HAP-1 (cell line): ENCODE data around the gene DOLK.
"Not testable (repeated sequence)": the region's sequence is repeated elsewhere in the genome, so short reads cannot be mapped to it uniquely, and the experiment has no call there.

Experiments
- DNase-seq, 2 experiments: peaks; one replicate each; pipeline ENCODE4 v3.0.0-alpha.2; 2016 to 2020; ENCODE audit warnings: low spot score in 2 of 2
- H3K27me3 ChIP-seq: fragments of 250-450 bp; sonication (Bioruptor Pico); 2 replicates; pipeline ENCODE4 v1.5.1; 2020; ENCODE audit warnings: low read depth, mild to moderate bottlenecking, moderate library complexity
- H3K36me3 ChIP-seq: fragments of 250-450 bp; sonication (Bioruptor Pico); replicated peaks from 2 replicates; pipeline ENCODE4 v1.5.1; 2020; ENCODE audit warnings: mild to moderate bottlenecking
- H3K4me1 ChIP-seq: fragments of 250-450 bp; sonication (Bioruptor Pico); 2 replicates; pipeline ENCODE4 v1.5.1; 2020; ENCODE audit warnings: mild to moderate bottlenecking
- H3K4me3 ChIP-seq: fragments of 250-450 bp; sonication (Bioruptor Pico); 2 replicates; pipeline ENCODE4 v1.5.1; 2020; ENCODE audit warnings: mild to moderate bottlenecking, moderate library complexity
- H3K9me3 ChIP-seq: fragments of 250-450 bp; sonication (Bioruptor Pico); 2 replicates; pipeline ENCODE4 v1.5.1; 2020; ENCODE audit warnings: mild to moderate bottlenecking, moderate library complexity
- in situ Hi-C: fragments of 300-500 bp; cut with MboI; formaldehyde crosslinking; loops from 3 replicates; pipeline ENCODE4 v1.14.3; 2020; ENCODE audit warnings: low sequenced_read_pairs, inconsistent platforms, mixed read lengths

DOLK gene

DNA sequence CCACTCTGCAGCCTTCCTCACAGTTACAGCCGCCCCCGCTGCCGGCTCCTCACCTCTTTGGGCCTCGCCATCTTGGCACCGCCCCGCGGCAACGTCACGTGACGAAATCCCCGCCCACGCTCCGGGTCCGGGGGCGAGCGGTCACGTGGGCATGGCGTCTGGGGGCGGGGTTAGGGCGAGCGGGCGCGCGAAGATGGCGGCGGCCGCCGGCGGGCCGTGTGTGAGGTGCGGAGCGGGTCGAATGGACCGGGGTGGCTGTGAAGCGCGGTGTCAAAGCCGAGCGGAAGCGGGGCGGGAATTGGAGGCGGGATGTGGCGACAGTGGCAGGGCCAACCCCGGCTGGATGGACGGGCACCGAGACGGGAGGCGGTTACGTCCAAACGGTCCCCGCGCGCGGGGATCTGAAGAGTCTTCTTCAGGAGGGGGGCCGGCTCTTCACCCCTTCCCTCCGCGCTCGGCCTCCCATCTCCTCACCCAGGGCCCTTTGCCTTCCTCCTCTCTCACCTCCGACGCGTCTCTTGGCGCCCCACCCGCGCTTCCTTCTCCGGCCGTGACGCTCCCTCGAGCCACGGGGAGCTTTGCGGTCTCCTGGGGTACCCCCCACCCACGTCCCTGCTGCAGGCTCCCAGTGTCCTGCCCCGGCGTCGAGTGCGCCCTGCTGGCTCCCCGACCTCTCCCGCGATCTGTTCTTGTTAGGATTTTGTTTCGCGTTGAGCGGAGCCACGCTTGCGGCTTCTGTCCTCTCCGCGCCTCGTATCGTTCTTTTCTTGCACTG, at the start of gene DOLK, which contains the start of gene NUP188:
DOLK (minus strand) TSS at position 77 of the 775 bp plus-strand sequence. CDS start 300 bp downstream, outside the sequence.
NUP188 (plus strand) TSS at position 173 of the 775 bp plus-strand sequence; CDS start at position 194, 21 bp downstream.
- DNase-seq, result peak; percentile 80 to 99
- peaks cover 29% of the 10 kb centered on the region for H3K36me3 ChIP-seq
- peaks cover 4% of the 10 kb centered on the region; the same call in 1 of the 2 replicates for H3K4me1 ChIP-seq
- peak within 1 kb of the TSS; percentile 96 for H3K4me3 ChIP-seq
- H3K9me3 ChIP-seq, result no peaks in the 10 kb centered on the region
- H3K27me3 ChIP-seq, result no peaks in the 10 kb centered on the region
- in situ Hi-C loops, result no loop called here

DNA sequence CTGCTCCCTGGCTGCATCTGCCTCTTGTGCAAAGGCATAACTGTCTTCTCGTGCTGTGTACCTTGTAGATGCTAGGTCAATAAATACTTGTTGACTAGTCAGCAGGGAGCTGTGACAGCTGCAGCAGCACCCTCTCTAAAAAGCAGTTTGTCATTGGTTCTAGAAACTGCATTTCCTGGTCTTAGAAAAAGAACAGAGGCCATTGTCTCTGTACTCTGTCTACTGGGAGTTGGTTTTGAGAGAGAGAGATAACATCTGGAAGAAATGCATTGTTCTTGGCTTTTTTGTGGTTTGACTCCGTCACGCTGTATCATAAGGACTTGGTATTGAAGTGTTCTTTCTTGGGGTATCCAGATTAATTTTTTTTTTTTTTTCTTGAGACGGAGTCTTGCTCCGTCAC, 48.4 kb upstream of the DOLK start:
- Histone ChIP-seq H3K36me3 (peaks cover 92% of the 10 kb centered on the region), H3K27me3 (no peaks in the 10 kb centered on the region), H3K4me1 (no peaks in the 10 kb centered on the region), H3K4me3 (no peak overlapping the region), H3K9me3 (no peaks in the 10 kb centered on the region)
- no peak for DNase-seq
- in situ Hi-C loops, result no loop called here

DNA sequence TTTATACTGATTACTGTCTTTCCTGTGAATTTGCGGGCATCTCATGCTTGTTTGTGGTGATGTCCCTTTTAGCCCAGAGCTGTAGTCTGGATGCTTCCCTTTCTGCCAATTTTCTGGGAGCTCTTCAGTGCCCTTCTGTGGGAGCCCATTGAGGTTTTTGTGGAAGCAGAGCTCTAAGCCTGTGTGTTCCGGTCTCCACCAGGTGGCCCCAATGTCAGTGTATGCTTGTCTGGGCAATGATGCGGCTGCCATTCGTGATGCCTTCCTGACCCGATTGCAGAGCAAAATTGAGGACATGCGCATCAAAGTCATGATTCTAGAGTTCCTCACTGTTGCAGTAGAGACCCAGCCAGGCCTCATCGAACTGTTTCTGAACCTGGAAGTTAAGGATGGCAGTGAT, 45.6 kb upstream of the DOLK start:
- peaks cover 90% of the 10 kb centered on the region for H3K36me3 ChIP-seq

DNA sequence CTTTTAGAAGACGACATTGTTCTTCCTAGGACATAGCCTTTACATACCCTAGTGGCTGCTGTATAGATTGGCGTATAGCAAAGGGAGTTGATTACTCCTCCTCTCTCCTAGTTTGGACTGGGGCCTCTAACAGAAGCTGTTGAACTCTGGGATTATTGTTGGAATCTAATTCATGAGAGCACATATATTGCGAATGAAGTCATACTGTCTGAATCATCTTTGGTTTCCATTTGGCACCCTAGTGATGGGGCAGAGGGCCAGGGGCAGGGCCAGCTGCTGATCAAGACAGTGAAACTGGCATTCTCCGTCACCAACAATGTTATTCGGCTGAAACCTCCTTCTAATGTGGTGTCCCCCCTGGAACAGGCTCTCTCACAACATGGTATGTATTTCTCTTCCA, 40.4 kb upstream of the DOLK start:
- peaks cover 86% of the 10 kb centered on the region for H3K36me3 ChIP-seq
- in situ Hi-C loops, result loop anchor here (10.0 kb wide), 1 partner anchor 403 kb away; no protein-coding TSS in a partner anchor
- H3K27me3 ChIP-seq, result no peaks in the 10 kb centered on the region
- no peak overlapping the region for H3K4me3 ChIP-seq
- H3K9me3 ChIP-seq, result no peaks in the 10 kb centered on the region
- no peak for DNase-seq
- H3K4me1 ChIP-seq, result no peaks in the 10 kb centered on the region

More for the DNA sequence above, 45.6 kb upstream of the DOLK start:
- Histone ChIP-seq H3K4me1 (no peaks in the 10 kb centered on the region), H3K9me3 (no peaks in the 10 kb centered on the region), H3K27me3 (no peaks in the 10 kb centered on the region), H3K4me3 (no peak overlapping the region)
- in situ Hi-C loops, result no loop called here
- DNase-seq, result no peak

DNA sequence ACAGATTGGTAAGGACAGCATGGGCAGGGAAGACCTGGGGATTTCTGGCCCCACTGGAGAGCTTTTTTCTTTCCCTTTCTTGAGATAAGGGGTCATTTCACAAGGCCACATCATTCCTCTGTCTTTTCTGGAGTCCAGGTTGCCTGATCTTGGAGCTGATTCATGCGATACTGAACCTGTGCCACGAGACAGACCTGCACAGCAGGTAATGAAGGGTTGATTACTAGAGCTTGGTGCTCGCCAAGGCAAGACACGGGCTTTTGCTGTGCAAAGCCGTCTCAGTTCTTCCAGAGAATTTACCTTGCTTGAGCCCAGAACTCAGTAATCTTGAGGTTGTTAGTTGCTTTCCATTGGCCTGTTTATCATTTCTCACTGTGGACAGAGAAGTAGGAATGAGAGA, 39.3 kb upstream of the DOLK start:
- H3K9me3 ChIP-seq, result no peaks in the 10 kb centered on the region
- in situ Hi-C loops, result loop anchor here (10.0 kb wide), 1 partner anchor 402 kb away; no protein-coding TSS in a partner anchor
- DNase-seq, result no peak
- H3K27me3 ChIP-seq, result no peaks in the 10 kb centered on the region
- H3K4me3 ChIP-seq, result no peak overlapping the region
- peaks cover 89% of the 10 kb centered on the region for H3K36me3 ChIP-seq
- no peaks in the 10 kb centered on the region for H3K4me1 ChIP-seq

DNA sequence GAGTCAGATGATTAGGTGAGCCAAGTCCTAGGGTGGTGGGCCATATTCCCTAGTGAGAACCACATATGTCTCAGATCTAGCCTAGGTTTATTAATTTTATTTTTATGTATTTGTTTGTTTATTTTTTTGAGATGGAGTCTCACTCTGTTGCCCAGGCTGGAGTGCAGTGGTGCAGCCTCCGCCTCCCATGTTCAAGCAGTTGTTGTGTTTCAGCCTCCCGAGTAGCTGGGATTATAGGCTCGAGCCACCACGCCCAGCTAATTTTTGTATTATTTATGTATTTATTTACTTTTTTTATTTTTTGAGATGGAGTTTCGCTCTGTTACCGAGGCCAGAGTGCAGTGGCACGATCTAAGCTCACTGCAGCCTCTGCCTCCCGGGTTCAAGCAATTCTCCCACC, 36.1 kb upstream of the DOLK start:
- in situ Hi-C loops, result loop anchor here (10.0 kb wide), 1 partner anchor 399 kb away; no protein-coding TSS in a partner anchor

DNA sequence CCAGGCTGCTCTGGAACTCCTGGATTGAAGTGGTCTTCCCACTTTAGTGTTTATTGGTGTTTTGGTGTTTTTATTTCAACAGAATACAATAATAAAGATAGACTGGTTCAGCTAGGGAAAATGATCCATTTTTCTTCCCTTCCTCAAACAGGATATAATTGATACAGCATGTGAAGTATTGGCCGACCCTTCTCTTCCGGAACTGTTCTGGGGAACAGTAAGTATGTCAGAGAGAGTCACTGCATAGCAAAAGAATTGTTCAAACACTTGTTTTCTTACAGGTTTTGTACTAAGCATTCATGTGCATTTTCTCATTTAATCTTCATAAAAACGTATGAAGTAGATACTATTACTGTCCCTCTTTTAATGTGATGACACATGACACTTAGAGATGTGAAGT, 31.7 kb upstream of the DOLK start:
- Histone ChIP-seq H3K4me1 (no peaks in the 10 kb centered on the region), H3K4me3 (no peak overlapping the region), H3K27me3 (no peaks in the 10 kb centered on the region), H3K36me3 (peaks cover 89% of the 10 kb centered on the region), H3K9me3 (no peaks in the 10 kb centered on the region)
- no peak for DNase-seq
- in situ Hi-C loops, result no loop called here

More for the DNA sequence above, 36.1 kb upstream of the DOLK start:
- Histone ChIP-seq H3K9me3 (no peaks in the 10 kb centered on the region), H3K4me1 (no peaks in the 10 kb centered on the region), H3K4me3 (no peak overlapping the region), H3K27me3 (no peaks in the 10 kb centered on the region), H3K36me3 (peaks cover 92% of the 10 kb centered on the region)
- DNase-seq, result no peak

DNA sequence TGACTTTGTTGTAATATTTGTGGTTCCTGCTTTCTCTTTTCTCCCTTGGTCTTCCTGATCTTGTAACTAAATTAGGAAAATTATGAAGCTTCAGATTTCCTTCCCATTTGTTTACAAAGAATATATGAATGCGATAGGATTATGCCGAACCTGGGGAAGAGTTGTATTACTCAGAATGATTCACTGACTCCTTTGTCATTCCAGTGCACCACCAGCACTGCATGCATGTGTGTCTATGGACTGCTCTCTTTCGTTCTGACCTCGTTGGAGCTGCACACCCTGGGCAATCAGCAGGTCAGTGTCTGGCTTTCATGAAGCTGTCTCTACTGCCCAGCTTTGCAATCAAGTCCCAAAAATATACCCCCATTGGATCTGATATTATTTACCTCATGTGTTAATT, 25.6 kb upstream of the DOLK start:
- no peaks in the 10 kb centered on the region for H3K4me1 ChIP-seq
- peaks cover 89% of the 10 kb centered on the region for H3K36me3 ChIP-seq
- no peak for DNase-seq
- H3K4me3 ChIP-seq, result no peak overlapping the region
- in situ Hi-C loops, result no loop called here
- no peaks in the 10 kb centered on the region for H3K9me3 ChIP-seq
- no peaks in the 10 kb centered on the region for H3K27me3 ChIP-seq

DNA sequence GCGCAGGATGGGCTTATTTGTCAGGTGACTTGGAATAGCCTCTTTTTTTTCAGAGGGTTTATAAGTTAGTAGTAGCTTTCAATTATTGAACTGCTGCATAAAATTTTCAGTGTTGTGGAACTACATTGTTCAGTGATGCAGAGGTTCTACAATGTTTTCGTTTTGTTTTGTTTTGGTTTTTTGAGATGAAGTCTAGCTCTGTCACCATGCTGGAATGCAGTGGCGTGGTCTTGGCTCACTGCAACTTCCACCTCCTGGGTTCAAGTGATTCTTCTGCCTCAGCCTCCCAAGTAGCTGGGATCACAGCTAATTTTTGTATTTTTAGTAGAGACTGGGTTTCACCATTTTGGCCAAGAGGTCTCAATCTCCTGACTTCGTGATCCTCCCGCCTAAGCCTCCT, 22.1 kb upstream of the DOLK start:
- no peak for DNase-seq
- H3K4me3 ChIP-seq, result no peak overlapping the region
- no peaks in the 10 kb centered on the region for H3K4me1 ChIP-seq
- in situ Hi-C loops, result no loop called here
- H3K9me3 ChIP-seq, result no peaks in the 10 kb centered on the region
- no peaks in the 10 kb centered on the region for H3K27me3 ChIP-seq
- H3K36me3 ChIP-seq, result peaks cover 68% of the 10 kb centered on the region

DNA sequence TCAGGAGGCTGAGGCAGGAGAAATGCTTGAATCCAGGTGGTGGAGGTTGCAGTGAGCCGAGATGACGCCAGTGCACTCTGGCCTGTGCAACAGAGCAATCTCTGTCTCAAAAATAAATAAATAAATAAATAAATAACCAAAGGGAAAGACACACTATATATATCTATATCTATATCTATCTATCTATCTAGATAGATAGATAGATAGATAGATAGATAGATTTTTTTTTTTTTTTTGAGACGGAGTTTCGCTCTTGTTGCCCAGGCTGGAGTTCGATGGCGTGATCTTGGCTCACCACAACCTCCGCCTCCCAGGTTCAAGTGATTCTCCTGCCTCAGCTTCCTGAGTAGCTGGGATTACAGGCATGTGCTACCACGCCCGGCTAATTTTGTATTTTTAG, 14.0 kb upstream of the DOLK start:
- in situ Hi-C loops, H3K27me3 ChIP-seq, DNase-seq, H3K9me3 ChIP-seq, H3K4me3 ChIP-seq, H3K4me1 ChIP-seq: not testable (repeated sequence)
- peaks cover 49% of the 10 kb centered on the region for H3K36me3 ChIP-seq

DNA sequence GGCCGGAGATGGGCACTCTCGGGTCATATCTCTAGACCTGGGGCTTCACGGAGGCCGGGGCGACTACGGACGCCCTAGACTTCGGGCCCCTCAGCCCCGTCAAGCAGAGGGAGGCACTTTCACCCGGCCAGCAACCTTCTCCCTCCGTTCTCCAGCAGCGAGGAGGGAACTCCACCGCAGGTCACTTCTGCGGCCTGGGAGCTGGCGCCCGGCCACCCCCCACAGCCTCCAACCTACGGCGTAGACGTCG, 201 bp downstream of the DOLK start:
- Histone ChIP-seq H3K27me3 (no peaks in the 10 kb centered on the region), H3K36me3 (peaks cover 26% of the 10 kb centered on the region), H3K9me3 (no peaks in the 10 kb centered on the region), H3K4me1 (peaks cover 4% of the 10 kb centered on the region; the same call in 1 of the 2 replicates), H3K4me3 (peak overlapping the region; percentile 96)
- no peak for DNase-seq
- in situ Hi-C loops, result no loop called here

DNA sequence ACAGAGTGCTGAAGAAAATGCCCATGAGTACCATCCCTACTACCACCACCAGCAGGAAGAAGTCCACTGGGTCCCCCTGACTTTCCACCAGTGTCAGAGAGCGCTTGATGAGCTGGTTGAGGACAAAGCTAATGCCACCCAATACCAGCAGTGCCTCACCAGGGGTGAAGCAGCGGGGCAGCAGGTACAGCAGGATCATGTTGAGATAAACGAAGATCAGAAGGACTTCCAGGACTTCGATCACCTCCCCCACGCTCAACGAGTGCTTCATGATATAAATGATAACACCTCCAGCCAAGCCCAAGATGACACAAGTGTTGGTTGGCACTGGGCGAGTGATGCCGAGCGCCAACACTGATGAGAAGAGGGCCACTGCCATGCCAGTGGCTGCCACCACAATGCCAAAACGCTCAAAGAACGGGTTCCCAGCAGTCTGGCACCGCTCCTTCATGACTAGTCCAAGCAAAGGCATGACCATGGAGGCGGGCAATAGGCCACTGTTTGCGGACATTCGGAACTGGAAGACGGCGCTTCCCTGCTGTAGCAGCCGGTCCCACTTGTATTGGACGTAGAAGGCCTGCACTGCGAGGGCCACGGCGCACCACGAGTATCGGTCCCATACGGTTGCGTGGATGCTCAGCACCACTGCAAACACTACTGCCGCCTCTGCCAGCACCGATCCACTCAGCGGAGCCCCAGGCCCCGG, 679 bp downstream of the DOLK start:
- H3K4me3 ChIP-seq, result peak overlapping the region; percentile 96
- peaks cover 21% of the 10 kb centered on the region for H3K36me3 ChIP-seq
- in situ Hi-C loops, result no loop called here
- H3K4me1 ChIP-seq, result peaks cover 4% of the 10 kb centered on the region; the same call in 1 of the 2 replicates
- no peaks in the 10 kb centered on the region for H3K9me3 ChIP-seq
- DNase-seq, result no peak
- H3K27me3 ChIP-seq, result no peaks in the 10 kb centered on the region

DNA sequence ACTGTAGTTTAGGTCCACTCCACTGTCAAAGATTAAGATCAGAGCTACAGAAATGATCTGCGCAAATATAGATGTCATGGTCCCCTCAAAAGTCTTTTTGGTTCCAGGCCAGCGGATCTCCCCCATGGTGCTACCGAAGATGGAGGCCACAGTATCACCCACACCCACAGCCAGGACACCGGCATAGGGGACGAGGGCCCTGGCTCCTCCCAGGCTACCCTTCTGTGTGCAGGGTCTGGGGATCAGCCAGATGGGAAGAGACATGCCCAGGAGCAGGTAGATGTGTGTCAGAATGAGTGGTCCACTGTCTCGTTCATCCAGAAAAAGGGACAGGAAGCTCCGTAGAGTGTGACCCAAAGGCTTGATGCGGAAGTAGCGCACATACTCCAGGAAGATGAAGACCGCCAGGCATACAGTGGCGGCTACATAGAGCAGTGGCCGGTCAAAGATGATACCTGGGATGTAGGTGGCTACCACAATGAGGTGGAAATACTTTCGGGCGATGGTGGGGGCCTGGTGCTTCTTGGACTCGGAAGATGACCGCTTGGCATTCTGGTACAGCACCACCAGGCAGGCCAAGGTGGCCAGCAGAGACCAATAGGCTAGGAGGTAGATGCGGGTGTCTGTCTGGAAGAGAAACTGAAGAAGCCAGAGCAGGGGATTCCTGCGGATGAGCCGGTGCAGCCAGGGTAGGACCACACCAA, 1.5 kb downstream of the DOLK start:
- in situ Hi-C loops, result no loop called here
- H3K4me1 ChIP-seq, result peaks cover 4% of the 10 kb centered on the region; the same call in 1 of the 2 replicates

DNA sequence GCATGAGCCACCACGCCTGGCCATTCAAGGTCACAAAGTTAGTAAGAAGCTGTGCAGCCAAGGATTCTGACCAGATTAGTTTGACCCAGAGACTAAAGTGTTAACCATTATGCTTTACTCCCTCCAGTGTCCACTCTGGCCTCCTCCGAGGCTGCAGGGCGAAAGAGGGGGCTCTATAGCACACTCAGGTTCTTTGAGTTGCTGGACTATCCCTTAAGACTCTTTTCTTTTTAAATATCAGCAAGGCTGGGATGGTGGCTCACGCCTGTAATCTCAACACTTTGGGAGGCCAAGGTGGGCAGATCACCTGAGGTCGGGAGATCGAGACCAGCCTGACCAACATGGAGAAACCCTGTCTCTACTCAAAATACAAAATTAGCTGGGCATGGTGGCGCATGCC, 2.4 kb downstream of the DOLK start:
- in situ Hi-C loops, H3K4me3 ChIP-seq, DNase-seq, H3K9me3 ChIP-seq, H3K27me3 ChIP-seq, H3K4me1 ChIP-seq, H3K36me3 ChIP-seq: not testable (repeated sequence)

More for the DNA sequence above, 1.5 kb downstream of the DOLK start:
- H3K4me3 ChIP-seq, result no peak overlapping the region
- H3K36me3 ChIP-seq, result peaks cover 17% of the 10 kb centered on the region
- no peaks in the 10 kb centered on the region for H3K9me3 ChIP-seq
- no peak for DNase-seq
- no peaks in the 10 kb centered on the region for H3K27me3 ChIP-seq
